C4-2B (cell line): ENCODE results near the gene OXCT2.
"Not testable (repeated sequence)": the region's sequence is repeated elsewhere in the genome, so short reads cannot be mapped to it uniquely, and the experiment has no call there.

Source experiments
- H3K27ac ChIP-seq: fragments of 450-650 bp; 2 replicates; pipeline ENCODE4 v1.5.1; 2017
- CTCF ChIP-seq: fragments of 450-650 bp; conservative IDR thresholded peaks from 2 replicates; pipeline ENCODE4 v1.5.1; 2017; ENCODE audit warnings: mild to moderate bottlenecking
- ZFX ChIP-seq: fragments of 450-650 bp; IDR thresholded peaks from 2 replicates; pipeline ENCODE4 v1.6.1; 2017

The OXCT2 gene

GRCh38 chr1:39781349-39781715, 10.2 kb upstream of the OXCT2 start:
- H3K27ac ChIP-seq, result no peak overlapping the region
- TF ChIP-seq ZFX (no peak), CTCF (no peak)

GRCh38 chr1:39779821-39780220, 8.7 kb upstream of the OXCT2 start:
- TF ChIP-seq CTCF (no peak), ZFX (no peak)
- no peak overlapping the region for H3K27ac ChIP-seq

- H3K27ac ChIP-seq, result no peak overlapping the region
- TF ChIP-seq CTCF, result no peak
- no peak for TF ChIP-seq ZFX
Measured at GRCh38 chr1:39779137-39779536, 8.0 kb upstream of the OXCT2 start.

- H3K27ac ChIP-seq, result not testable (repeated sequence)
Measured at GRCh38 chr1:39778463-39779099, 7.4 kb upstream of the OXCT2 start.

GRCh38 chr1:39777896-39778295, 6.7 kb upstream of the OXCT2 start:
- not testable (repeated sequence) for H3K27ac ChIP-seq

- H3K27ac ChIP-seq, result no peak overlapping the region
- TF ChIP-seq ZFX, result no peak
- TF ChIP-seq CTCF, result no peak
Measured at GRCh38 chr1:39777306-39777705, 6.2 kb upstream of the OXCT2 start.

- TF ChIP-seq ZFX (no peak), CTCF (no peak)
- H3K27ac ChIP-seq, result no peak overlapping the region
Measured at GRCh38 chr1:39776886-39777285, 5.7 kb upstream of the OXCT2 start.

- no peak overlapping the region for H3K27ac ChIP-seq
- TF ChIP-seq CTCF (no peak), ZFX (no peak)
Measured at GRCh38 chr1:39776400-39776713, 5.2 kb upstream of the OXCT2 start.

GRCh38 chr1:39775676-39776399, 4.7 kb upstream of the OXCT2 start:
- H3K27ac ChIP-seq, result not testable (repeated sequence)

- not testable (repeated sequence) for H3K27ac ChIP-seq
Measured at GRCh38 chr1:39775141-39775540, 4.0 kb upstream of the OXCT2 start.

- not testable (repeated sequence) for H3K27ac ChIP-seq
Measured at GRCh38 chr1:39773369-39773979, 2.3 kb upstream of the OXCT2 start.

GRCh38 chr1:39770100-39771021, 787 bp downstream of the OXCT2 start:
- not testable (repeated sequence) for H3K27ac ChIP-seq
